ENCODE data around the gene ELMO1. TPM values are rescaled to one million over a fixed set of nuclear protein-coding genes. Genes with fewer than 3 reads are reported as not detected.

Gene ELMO1
- total and polyA plus RNA-seq, 2 of the 13 experiments (the other 11 are each of a cell fraction or from before 2014, with no cell fraction given): 0.11 to 0.17 TPM

DNA sequence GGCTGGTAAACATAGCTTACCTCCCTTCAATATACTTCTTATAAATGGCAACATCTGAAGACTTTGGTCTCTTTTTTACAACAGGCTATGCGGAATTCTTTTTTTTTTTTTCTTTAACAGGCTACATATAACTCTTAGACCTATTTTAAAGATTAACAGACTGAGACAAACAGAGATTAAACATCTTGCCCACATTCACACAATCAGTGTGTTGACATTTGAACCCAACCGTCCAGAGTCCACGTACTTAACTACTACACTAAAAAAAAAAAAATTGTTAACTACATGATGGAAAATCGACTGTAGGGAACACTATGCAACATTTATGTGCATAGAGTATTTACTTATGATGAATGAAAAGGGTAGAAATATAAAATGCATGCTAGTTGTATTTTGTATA, 298.5 kb downstream of the ELMO1 start (continued):
- no peak for TF ChIP-seq CHCHD3 (CRISPR knock-in tag; IDR thresholded peaks at IDR 0.05)
- no peak for TF ChIP-seq MTA1 (CRISPR knock-in tag; IDR thresholded peaks at IDR 0.05; ENCODE audit: borderline replicate concordance)
- no peak for TF ChIP-seq XBP1 (CRISPR knock-in tag; IDR thresholded peaks at IDR 0.05)
- no peak for TF ChIP-seq ZBTB7B (CRISPR knock-in tag; IDR thresholded peaks at IDR 0.05)
- TF ChIP-seq ZFP82 (CRISPR knock-in tag; IDR thresholded peaks at IDR 0.05; ENCODE audit: borderline replicate concordance): no peak
- TF ChIP-seq, protein P1, sequence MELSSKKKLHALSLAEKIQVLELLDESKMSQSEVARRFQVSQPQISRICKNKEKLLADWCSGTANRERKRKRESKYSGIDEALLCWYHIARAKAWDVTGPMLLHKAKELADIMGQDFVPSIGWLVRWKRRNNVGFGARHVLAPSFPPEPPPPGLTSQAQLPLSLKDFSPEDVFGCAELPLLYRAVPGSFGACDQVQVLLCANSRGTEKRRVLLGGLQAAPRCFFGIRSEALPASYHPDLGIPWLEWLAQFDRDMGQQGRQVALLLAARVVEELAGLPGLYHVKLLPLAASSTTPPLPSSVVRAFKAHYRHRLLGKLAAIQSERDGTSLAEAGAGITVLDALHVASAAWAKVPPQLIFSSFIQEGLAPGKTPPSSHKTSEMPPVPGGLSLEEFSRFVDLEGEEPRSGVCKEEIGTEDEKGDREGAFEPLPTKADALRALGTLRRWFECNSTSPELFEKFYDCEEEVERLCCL (CRISPR knock-in tag; IDR thresholded peaks at IDR 0.05; ENCODE audit: borderline replicate concordance): no peak
- TF ChIP-seq MAF1 (CRISPR knock-in tag; IDR thresholded peaks at IDR 0.05; ENCODE audit: borderline replicate concordance): no peak
- no peak for TF ChIP-seq ADNP (CRISPR knock-in tag; IDR thresholded peaks at IDR 0.05)
- TF ChIP-seq SALL1 (CRISPR knock-in tag; IDR thresholded peaks at IDR 0.05): no peak
- TF ChIP-seq, protein P2, sequence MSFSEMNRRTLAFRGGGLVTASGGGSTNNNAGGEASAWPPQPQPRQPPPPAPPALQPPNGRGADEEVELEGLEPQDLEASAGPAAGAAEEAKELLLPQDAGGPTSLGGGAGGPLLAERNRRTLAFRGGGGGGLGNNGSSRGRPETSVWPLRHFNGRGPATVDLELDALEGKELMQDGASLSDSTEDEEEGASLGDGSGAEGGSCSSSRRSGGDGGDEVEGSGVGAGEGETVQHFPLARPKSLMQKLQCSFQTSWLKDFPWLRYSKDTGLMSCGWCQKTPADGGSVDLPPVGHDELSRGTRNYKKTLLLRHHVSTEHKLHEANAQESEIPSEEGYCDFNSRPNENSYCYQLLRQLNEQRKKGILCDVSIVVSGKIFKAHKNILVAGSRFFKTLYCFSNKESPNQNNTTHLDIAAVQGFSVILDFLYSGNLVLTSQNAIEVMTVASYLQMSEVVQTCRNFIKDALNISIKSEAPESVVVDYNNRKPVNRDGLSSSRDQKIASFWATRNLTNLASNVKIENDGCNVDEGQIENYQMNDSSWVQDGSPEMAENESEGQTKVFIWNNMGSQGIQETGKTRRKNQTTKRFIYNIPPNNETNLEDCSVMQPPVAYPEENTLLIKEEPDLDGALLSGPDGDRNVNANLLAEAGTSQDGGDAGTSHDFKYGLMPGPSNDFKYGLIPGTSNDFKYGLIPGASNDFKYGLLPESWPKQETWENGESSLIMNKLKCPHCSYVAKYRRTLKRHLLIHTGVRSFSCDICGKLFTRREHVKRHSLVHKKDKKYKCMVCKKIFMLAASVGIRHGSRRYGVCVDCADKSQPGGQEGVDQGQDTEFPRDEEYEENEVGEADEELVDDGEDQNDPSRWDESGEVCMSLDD (CRISPR knock-in tag; IDR thresholded peaks at IDR 0.05; ENCODE audit: borderline replicate concordance): no peak
- TF ChIP-seq, protein P3, sequence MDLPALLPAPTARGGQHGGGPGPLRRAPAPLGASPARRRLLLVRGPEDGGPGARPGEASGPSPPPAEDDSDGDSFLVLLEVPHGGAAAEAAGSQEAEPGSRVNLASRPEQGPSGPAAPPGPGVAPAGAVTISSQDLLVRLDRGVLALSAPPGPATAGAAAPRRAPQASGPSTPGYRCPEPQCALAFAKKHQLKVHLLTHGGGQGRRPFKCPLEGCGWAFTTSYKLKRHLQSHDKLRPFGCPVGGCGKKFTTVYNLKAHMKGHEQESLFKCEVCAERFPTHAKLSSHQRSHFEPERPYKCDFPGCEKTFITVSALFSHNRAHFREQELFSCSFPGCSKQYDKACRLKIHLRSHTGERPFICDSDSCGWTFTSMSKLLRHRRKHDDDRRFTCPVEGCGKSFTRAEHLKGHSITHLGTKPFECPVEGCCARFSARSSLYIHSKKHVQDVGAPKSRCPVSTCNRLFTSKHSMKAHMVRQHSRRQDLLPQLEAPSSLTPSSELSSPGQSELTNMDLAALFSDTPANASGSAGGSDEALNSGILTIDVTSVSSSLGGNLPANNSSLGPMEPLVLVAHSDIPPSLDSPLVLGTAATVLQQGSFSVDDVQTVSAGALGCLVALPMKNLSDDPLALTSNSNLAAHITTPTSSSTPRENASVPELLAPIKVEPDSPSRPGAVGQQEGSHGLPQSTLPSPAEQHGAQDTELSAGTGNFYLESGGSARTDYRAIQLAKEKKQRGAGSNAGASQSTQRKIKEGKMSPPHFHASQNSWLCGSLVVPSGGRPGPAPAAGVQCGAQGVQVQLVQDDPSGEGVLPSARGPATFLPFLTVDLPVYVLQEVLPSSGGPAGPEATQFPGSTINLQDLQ (CRISPR knock-in tag; IDR thresholded peaks at IDR 0.05): no peak
- no peak for TF ChIP-seq ZNF83 (CRISPR knock-in tag; IDR thresholded peaks at IDR 0.05; ENCODE audit: borderline replicate concordance)
- TF ChIP-seq, protein P4, sequence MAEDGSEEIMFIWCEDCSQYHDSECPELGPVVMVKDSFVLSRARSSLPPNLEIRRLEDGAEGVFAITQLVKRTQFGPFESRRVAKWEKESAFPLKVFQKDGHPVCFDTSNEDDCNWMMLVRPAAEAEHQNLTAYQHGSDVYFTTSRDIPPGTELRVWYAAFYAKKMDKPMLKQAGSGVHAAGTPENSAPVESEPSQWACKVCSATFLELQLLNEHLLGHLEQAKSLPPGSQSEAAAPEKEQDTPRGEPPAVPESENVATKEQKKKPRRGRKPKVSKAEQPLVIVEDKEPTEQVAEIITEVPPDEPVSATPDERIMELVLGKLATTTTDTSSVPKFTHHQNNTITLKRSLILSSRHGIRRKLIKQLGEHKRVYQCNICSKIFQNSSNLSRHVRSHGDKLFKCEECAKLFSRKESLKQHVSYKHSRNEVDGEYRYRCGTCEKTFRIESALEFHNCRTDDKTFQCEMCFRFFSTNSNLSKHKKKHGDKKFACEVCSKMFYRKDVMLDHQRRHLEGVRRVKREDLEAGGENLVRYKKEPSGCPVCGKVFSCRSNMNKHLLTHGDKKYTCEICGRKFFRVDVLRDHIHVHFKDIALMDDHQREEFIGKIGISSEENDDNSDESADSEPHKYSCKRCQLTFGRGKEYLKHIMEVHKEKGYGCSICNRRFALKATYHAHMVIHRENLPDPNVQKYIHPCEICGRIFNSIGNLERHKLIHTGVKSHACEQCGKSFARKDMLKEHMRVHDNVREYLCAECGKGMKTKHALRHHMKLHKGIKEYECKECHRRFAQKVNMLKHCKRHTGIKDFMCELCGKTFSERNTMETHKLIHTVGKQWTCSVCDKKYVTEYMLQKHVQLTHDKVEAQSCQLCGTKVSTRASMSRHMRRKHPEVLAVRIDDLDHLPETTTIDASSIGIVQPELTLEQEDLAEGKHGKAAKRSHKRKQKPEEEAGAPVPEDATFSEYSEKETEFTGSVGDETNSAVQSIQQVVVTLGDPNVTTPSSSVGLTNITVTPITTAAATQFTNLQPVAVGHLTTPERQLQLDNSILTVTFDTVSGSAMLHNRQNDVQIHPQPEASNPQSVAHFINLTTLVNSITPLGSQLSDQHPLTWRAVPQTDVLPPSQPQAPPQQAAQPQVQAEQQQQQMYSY (CRISPR knock-in tag; IDR thresholded peaks at IDR 0.05): no peak
- TF ChIP-seq EEA1 (CRISPR knock-in tag; IDR thresholded peaks at IDR 0.05; ENCODE audit: borderline replicate concordance): no peak
- TF ChIP-seq NFE2L1 (CRISPR knock-in tag; IDR thresholded peaks at IDR 0.05; ENCODE audit: borderline replicate concordance): no peak
- no peak for TF ChIP-seq ZBTB7A (CRISPR knock-in tag; IDR thresholded peaks at IDR 0.05)
- TF ChIP-seq GATAD1 (CRISPR knock-in tag; IDR thresholded peaks at IDR 0.05): no peak
- no peak for TF ChIP-seq ZNF570 (CRISPR knock-in tag; IDR thresholded peaks at IDR 0.05; ENCODE audit: borderline replicate concordance)
- TF ChIP-seq, protein P5, sequence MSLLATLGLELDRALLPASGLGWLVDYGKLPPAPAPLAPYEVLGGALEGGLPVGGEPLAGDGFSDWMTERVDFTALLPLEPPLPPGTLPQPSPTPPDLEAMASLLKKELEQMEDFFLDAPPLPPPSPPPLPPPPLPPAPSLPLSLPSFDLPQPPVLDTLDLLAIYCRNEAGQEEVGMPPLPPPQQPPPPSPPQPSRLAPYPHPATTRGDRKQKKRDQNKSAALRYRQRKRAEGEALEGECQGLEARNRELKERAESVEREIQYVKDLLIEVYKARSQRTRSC (CRISPR knock-in tag; IDR thresholded peaks at IDR 0.05; ENCODE audit: low read depth): no peak
- TF ChIP-seq SP5 (CRISPR knock-in tag; IDR thresholded peaks at IDR 0.05; ENCODE audit: borderline replicate concordance, low read depth): no peak

Measured in HepG2 (cell line).